GM19193 (cell line): ENCODE results near the gene CADM1.

Source experiments
- POLR2A ChIP-seq: IDR thresholded peaks from 4 replicates; pipeline ENCODE4 v1.6.1; 2011; ENCODE audit not compliant: insufficient read depth, insufficient read length; ENCODE audit errors: extremely low read depth

Gene CADM1

DNA sequence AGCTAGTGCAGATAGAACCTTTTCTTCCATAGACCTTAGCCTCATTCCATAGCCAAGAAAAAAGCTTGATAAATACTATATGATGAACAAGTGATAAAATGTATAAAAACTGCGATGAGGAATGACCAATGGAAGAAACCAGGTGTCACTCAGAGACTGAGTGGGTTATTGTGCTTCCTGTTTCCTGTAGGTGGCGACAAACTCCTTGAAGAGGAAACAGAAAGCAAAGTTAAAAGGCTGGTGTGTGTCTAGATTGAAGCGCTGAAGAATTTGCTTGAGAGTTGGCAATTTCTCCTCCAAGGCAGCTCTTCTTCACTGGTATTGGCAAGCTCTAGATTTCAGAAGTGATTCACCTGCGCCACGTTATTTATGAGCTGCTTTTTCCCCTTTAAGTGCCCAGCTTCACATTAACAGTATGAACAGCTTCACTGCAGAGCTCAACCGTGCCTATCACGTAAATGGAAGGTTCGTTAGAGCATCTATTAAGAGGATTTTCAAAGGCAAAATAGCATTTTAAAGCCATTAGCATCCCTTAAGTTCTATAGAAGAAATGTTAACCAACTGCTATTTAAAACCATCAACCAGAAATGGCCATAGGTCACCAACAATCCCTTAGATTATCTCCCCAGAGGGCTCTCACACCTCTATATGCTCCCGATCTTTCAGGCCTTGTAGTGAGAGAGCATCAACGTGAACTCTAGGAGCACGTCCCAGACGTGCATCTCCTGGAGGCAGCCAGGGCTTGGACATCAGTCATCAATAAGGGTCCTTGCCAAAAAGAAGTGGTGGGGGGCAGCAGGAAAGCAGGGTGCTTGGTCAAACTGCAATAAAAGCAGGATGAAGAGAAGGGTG lies 179.4 kb downstream of the CADM1 start:
- TF ChIP-seq POLR2A, result no peak

DNA sequence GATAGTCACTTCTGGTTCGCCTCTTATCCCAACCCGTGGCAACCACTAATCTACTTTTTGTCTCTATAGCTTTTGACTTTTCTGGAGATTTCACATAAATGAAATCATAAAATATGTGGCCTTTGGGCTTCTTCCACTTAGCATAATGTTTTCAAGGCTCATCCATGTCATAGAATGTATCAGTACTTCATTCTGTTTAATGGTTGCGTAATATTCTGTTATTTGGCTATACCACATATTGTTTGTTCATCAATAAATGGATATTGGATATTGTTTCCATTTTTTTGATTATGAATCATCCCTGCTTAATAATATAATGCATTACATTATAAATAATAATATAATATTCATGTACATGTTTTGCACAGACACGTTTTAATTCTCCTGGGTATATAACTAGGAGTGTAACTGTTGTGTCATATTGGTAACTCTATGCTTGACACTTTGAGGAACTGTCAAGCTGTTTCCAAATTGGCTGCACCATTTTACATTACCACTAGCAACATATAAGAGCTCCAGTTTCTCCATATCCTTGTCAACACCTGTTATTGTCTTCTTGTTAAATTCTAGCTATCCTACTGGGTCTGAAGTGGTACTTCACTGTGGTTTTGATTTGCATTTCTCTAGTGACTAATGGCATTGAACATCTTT lies 181.5 kb downstream of the CADM1 start:
- TF ChIP-seq POLR2A, result no peak

DNA sequence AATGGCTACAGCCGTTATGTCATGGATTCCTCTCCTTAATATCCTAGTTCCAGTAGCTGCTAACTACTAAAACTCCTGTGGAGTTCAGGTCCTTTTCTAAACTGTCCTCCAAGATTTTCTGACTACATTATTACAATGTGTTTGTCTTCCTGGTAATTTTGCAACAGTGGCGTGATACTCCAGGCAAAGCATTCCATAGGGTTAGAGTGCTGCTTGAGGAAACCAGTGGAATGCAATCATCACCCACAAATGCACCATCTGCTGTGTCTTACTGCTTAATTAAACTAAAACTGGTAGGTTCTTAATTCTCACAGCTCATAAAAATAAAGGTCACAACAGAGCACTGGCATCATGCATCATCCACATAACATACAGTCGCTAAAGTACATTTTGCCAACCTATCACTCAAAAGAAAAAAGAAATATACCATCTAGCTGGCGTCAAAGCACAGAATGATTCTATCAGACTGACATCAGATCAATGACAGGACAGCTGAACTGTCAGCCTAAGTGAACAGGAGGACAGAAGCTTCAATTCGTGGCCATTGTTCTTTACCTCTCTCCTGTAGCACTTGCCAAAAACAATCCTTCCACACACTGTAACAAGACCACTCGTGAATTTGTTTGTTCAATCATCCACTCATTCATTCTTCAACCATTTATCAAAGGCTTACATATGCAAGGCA lies 182.5 kb downstream of the CADM1 start:
- TF ChIP-seq POLR2A, result no peak

DNA sequence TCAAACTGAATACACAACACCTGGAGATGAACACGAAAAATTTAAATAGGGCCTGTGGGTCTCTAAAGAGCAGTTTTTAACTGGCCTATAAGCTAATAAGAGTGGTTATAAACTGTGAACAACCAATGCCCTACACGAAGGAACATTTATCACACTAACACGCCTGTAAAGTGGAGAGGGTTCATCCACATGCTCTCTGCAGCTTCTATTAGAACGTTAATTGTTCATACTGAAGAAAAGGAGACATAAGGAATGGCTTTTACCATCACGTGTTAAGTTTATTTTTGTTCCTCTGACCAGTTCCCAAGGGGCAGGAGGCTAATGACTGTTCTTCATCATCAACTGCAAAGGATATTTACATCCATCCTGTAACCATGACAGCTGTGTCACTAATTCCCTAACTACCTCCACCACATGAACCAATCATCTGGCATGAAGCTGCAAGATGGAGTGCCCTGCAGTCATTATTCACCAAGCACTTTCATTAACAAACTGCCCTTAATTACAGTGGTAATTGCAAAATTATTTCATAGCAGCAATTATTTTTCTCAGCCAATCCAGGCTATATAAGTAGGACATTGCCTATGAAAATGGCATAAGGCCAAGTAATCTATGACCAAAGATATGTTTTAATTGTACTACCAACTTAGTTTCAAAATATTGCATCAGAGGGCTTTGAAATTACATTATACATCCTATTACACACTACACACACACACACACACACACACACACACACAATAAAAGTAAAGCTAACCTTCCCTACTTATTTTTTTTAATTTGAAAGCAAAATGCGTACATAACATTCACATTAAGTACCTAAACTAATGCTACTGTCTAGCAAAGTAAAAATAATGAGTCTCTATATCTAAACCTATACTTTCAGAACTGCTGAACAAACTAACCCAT lies 186.7 kb downstream of the CADM1 start:
- no peak for TF ChIP-seq POLR2A

DNA sequence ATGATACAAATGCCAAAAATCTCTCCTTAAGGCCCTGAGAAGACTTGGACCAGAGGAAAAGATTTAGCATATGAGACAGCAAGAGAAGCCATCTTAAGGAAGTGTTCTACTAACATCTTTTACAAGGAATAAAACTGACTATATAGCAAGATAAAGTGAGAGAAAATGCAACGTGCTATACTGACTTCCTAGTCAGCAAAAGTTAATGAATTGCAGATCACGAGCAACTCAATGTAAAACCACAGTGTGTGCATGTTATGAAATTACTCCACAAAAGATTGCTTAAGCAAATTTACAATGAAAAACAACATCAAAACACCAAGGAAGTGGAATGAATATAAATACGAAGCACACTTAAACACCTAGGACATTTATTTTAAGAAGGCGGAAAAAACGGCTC lies 187.5 kb downstream of the CADM1 start:
- no peak for TF ChIP-seq POLR2A

DNA sequence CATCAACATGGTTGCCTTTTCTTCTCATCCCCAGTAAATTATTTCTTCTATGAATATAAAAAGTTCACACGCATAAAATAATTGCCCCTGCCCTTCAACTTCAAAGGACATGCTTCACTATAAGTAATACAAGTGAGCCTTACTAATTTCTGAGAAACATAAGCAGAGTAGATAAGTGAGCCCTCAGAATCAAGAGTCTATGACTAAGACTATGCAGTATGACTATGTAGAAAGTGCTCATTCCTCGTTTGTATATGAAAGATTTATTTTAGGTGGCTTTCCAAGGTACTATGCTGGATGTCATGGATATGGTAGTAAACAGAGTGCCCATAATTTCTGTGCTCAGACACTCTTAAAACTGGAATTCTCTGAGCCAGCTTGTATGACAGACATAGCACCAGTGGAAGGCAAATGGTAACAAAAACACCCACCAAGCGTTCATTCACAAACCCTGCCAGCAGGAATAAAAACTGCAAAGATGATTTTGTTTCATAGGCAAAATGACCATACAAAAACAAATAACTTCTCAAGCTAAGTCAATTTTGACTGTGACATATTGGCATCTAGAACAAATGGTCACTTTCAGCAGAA lies 189.8 kb downstream of the CADM1 start:
- TF ChIP-seq POLR2A, result no peak

DNA sequence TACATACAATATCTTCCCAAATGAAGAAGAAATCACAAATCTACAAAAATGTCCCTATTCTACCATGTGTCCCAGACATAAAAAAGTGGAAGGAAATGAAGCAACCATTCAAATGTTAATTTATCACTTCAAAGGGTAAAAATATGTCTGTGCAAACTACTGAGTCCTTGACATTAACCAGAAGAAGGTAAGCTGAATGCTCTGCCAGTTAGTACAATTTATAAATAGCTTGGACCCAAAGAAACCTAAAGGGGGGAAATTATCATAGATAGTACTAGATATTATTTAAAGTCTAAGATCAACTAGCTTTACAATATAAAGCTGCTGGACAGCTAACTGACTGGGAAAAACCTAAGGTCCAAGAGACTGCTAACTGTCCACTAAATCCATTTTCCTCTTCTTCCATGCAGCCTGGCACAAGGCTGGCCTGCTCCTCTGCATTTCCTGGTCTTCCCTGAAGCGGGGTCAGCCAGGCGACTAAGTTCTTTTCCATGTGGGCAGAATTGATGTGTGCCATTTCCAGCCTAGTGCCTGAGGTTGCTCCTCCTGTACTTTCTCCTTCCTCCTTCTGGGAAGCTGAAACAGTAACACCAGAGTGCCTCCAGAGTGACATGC lies 190.9 kb downstream of the CADM1 start:
- TF ChIP-seq POLR2A, result no peak

DNA sequence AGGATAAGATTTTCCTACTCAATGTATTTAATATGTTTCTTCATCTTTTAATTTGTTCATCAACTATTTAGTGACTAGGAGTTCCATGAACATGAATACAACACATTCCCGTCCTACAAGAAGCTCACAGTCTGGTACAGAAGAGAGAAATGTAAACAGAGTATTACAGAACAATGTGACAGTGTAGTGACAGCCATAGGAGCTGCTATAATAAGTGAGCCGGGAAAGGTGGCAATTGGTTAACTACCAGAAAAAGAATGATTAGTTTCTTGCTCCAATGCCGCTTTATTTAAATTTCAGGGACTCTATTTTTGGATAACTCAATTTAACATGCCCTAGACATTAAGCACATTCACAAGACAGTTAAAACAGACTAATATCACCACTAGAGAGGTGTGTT lies 192.3 kb downstream of the CADM1 start:
- no peak for TF ChIP-seq POLR2A

DNA sequence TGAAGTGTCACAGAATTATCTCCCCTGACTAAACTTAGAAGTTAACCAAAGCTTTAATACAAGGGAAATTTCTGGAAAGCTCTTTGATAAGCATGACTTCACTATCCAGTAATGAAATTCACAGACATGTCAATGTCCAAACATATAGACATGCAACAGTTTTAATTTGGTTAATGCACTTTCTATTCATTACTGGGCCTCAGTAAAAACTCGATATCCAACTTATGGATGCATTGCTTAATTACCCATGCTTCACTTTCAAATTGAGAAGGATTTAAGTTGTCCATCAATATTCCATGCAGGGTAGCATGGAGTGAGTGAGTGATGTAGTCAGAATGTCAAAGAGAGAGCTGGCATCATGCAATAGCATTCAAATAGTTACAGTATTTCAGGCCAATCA lies 197.5 kb downstream of the CADM1 start:
- TF ChIP-seq POLR2A, result no peak

DNA sequence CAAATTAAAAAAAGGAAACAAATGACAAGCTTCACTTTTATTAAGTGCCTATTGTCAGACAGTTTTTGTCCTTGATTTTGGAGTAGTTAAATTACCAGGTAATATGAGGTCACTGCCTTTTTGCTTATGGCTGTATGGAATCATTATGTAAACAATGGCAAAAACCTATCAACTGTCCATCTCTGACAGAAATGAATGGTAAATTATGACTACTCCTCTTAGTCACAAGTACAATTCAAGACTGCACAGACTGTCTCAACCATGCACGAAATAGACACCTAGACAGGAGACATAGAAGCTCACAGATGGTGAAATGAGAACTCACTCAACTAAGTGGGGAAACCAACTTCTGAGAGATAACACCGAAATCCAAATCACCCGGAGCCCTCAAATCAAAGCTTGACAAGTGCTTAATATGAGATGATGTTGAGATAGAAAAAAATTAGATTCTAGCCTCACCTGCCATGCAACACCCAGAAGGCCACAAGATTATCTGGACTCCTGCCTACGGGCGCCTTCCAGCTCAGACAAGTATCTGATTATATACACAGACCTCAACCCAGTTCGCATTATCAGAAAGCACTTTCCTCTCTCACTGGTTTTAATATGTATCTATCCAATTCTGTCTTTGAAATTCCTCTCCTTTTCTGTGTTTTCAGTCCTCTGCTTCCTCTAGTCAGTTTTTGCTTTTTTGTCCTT lies 199.3 kb downstream of the CADM1 start:
- TF ChIP-seq POLR2A, result no peak

DNA sequence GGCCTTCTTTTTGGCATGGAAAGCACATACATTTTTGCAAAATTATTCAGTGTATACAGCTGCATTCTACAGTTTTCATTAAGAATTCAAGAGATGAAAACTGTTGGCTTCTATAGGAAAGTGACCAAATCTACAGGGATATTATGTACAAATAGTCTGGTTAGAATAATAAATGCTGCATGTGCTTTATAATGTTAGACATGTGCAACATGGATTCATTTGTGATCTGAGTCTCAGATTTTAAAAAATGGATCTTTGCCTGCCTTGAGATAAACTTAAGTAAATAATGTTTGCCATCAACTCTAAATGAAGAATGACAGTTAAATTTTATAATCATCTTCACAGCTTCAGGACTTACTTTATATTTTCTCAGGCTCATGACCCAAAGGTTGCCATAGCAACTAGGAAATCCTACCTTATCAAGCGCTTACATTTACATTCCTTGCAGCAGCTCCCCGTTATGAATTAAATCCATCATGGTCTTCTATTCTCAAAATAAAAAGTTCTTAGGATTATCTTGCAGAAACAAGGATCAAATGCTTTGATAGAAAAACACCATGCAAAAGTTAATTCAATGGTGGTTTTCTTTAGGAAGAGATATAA lies 200.2 kb downstream of the CADM1 start:
- TF ChIP-seq POLR2A, result no peak

DNA sequence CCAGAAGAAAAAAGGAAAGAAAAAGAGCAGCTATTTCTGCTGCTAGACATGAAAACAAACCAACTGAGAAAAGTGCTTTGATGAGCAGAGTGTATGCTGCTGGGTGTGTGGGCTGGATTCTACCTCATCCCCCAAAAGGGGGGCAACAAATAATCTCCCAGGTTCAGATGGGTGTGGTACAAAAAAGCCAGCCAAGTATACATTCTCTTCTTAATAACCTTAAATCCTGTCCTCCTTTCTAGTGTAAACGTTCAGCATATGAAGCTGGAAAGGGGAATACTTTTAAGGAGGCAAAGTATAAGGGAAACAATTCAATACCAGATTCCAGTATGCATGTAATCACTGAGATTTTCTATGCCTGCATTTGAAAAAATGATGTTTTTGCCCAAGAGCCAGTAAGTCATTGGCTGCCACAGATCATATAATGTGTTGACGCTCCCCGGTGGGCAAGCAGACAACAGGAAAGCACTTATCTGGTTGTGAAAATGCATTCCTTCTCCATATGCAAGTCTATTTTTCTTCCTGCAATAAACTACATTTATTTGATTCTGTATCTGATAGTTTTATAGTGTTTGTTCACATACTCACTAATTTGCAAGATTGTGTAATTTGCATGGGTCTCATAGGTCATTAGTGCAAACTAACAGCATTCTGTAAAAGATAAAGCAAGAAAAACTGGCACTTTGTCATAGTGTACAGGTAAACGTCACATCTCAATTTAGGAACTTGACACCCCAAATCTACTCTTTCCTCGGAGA lies 201.1 kb downstream of the CADM1 start:
- no peak for TF ChIP-seq POLR2A
